GM19438 (cell line): Measurements from ENCODE around the gene METRNL.
"Not testable (repeated sequence)": the region's sequence is repeated elsewhere in the genome, so short reads cannot be mapped to it uniquely, and the experiment has no call there.

ENCODE experiments used
- ATAC-seq: cut with Tn5 transposase; IDR thresholded peaks from one replicate; pipeline ENCODE4 v1.9.1; 2021; ENCODE audit warnings: low read depth; ENCODE audit not compliant: unreplicated experiment

The METRNL gene

GRCh38 chr17:83079352-83079747, at the start of gene METRNL:
METRNL (plus strand) TSS chr17:83079609; CDS start chr17:83079816, 207 bp downstream.
- no peak for ATAC-seq

DNA sequence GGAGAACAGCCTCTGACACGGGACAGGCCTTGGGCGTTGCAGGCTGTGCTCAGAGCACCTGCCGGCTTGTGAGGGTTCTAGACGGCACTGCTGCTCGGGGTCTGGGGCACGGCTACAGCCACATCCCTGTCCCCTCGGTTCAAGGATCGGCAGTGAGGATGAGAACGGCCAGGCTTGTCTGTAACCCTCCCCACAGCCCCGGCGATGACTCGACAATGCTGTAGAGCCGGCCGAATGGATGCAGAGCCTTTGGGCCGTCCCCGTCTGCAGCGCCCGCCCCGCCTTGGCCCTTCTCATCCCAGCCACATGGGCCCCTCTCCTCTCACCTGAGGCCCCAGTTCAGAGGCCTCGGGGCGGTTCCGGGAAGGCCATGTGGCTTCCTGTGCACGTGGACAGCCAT, 49.0 kb upstream of the METRNL start:
- ATAC-seq = no peak

- no peak for ATAC-seq
Observed at GRCh38 chr17:83031321-83031945, 48.0 kb upstream of the METRNL start.

DNA sequence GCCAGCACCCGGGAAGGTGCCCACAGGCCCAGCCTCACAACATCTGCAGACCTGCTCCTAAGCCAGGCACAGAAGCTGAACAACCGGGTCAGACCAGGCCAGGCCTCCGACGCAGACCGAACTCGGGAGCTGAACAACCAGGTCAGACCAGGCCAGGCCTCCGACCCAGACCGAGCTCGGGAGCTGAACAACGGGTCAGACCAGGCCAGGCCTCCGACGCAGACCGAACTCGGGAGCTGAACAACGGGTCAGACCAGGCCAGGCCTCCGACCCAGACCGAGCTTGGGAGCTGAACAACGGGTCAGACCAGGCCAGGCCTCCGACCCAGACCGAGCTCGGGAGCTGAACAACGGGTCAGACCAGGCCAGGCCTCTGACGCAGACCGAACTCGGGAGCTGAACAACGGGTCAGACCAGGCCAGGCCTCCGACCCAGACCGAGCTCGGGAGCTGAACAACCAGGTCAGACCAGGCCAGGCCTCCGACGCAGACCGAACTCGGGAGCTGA, 47.4 kb upstream of the METRNL start:
- ATAC-seq = not testable (repeated sequence)

DNA sequence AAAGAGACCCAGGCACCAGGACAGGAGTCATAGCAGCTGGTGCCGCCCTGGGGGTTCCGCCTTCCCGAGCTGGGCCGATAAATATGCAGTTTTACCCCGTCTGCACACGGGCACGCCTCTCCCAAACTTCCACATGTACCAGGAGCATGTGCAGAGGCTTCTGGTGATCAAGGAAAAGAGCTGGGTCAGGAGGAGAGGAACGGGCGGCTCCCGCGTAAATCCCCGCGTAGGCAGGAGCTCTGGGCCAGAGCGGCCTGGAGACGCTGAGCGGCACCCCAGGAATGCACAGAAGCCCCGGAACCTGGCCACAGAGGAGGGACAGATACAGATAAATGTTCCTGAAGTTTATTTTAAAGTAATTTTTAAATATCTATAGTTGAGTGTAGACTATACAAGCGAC, 46.6 kb upstream of the METRNL start:
- no peak for ATAC-seq

DNA sequence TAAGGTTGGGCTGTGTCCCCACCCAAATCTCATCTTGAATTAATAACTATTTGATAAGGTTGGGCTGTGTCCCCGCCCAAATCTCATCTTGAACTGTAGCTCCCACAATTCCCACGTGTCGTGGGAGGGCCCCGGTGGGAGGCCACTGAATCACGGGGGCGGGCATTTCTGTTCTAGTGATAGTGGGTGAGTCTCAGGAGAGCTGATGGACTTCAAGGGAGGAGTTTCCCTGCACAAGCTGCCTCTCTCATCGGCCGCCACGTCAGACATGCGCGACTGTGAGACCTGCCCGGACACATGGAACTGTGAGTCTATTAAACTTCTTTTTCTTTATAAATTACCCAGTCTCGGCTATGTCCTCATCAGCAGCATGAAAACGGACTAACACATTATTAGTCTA, 44.9 kb upstream of the METRNL start:
- no peak for ATAC-seq

DNA sequence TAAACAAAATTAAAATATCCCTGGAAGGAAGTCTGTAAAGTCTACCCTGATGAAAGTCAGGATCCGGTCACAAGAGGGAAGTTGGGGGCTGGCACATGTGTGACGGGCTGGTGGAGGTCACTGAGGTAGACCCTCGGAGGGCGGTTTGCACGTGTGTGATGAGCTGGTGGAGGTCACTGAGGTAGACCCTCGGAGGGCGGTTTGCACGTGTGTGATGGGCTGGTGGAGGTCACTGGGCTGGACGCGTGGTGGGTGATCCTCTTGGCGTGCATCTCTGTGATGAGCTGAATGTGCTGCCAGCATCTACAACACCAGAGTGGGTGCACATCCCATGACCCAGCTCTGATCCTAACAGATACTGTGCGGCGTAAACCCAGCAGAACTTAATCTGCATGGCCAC, 43.7 kb upstream of the METRNL start:
- ATAC-seq = no peak

GRCh38 chr17:83036193-83036592, 43.2 kb upstream of the METRNL start:
- ATAC-seq = no peak

DNA sequence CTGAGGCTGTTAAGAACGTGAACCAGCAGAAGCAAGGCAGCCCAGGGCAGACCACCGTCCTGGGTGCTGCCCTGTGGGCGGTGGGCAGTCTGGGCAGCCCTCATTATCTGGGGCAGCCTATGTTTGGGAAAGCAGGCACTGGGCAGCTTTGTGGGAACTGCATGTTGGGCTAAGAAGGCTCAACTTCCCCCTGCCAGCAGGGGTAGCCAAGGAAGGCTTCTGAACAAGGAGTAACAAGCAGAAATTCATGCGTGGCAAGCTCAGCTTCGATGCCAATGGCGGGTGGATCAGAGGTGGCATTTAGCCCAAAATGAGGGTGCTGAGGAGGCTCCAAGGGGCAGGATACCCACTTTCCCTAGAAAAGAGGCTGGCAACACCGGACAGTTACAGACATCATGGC, 42.7 kb upstream of the METRNL start:
- no peak for ATAC-seq

DNA sequence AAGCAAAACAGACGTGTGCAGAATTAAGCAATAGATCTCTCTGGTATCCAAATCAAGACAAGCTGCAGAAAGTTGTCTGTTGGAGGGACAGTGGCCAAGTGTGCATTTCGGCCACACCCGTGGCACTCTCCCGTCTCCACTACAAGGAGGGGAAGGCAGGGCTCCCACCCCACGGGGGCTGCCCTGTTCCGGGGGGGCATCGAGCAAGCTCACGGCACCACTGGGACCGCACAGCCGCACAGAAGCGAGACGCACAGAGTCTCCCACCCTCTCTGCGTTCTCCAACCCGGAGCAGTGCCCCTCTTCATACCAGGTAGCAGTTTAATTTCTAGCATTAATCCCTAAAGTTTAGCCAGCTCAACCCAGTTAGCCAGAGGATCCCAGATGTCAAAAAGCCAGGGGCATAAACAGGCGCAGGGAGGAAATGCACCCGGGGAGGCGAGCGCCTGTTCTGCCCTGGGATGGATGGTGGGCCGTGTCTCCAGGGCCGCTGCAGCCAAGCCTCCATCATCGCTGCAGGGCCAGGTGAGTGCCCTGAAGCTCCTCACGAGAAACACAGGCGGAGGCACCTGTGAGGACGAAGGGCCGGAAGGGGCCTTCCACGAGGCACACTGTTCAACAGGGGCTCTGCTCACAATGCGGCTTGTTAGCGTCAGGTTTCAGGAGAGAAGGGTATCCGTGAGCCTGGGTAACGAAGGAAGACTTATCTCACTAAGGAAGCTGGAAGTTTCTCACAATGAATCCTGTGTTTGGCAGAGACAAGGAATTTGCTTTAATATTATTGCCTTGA, 42.1 kb upstream of the METRNL start:
- ATAC-seq = no peak

GRCh38 chr17:83037874-83038165, 41.6 kb upstream of the METRNL start:
- ATAC-seq = no peak

- not testable (repeated sequence) for ATAC-seq
Observed at GRCh38 chr17:83038983-83039382, 40.4 kb upstream of the METRNL start.

DNA sequence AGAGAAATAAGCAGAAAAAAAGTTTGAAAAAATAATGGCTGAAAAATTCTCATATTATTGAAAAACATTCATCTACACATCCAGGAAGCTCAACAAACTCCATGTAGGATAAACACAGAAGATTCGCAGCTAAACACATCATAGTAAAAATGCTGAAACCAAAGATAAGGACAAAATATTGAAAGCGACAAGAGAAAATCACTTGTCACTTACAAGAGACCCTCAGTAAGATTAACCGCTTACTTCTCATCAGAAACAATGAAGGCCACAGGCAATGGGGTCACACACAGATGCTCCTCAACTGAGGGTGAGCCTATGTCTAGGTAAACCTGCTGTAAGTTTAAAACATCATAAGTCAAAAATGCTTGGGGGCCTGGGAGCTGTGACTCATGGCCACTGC, 38.1 kb upstream of the METRNL start:
- no peak for ATAC-seq

- no peak for ATAC-seq
Observed at GRCh38 chr17:83042522-83043158, 36.8 kb upstream of the METRNL start.

- ATAC-seq = not testable (repeated sequence)
Observed at GRCh38 chr17:83044479-83044878, 34.9 kb upstream of the METRNL start.

DNA sequence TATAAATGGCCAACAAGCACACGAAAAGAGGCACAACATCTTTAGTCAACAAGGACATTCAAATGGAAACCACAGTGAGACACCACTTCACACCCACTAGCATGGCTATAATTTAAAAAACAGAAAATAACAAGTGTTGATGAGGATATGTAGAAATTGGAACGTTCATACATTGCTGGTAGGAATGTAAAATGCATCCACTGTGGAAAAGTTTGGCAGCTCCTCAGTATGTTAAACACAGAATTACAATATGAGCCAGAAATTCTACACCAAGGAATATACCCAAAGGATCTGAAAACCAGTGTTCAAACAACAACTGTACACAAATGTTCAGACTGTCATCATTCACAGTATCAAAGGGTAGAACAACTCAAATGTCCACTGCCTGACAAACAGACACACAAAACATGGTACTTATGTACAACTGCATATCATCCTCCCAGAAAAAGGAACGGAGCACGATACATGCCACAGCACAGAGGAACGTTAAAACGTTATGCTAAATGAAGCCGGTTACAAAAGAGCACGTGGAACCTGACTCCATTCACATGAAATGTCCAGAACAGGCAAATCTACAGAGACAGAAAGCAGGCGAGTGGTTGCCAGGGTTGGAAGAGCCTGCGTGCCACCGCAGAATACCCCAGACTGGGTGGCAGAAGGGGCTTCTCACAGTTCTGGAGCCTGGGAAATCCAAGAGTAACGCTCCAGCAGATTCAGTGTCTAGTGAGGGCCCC, 32.8 kb upstream of the METRNL start:
- no peak for ATAC-seq

- ATAC-seq = no peak
Observed at GRCh38 chr17:83047182-83047478, 32.3 kb upstream of the METRNL start.

DNA sequence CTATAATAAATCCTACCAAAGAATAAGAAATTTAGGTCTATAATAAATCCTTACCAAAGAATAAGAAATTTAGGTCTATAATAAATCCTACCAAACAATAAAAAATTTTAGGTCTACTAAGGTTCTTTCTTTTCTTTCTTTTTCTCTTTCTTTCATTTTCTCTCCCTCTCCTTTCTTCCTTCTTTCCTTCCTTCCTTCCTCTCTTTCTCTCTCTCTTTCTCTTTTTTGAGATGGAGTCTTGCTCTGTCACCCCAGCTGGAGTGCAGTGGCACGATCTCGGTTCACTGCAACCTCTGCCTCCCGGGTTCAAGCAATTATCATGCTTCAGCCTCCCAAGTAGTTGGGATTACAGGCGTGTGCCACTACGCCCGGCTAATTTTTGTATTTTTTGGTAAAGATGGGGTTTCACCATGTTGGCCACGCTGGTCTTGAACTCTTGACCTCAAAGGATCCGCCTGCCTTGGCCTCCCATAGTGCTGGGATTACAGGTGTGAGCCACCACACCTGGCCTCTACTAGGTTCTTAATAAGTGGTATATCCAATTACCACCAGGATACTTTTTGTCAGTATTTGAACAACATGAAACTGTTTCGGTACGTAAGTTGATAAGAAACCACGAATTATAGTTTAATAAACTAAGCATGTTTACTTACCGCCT, 31.5 kb upstream of the METRNL start:
- ATAC-seq = not testable (repeated sequence)

GRCh38 chr17:83050651-83051395, 28.6 kb upstream of the METRNL start:
- ATAC-seq = no peak
